ENCODE results near the gene BPIFB2.

DNA sequence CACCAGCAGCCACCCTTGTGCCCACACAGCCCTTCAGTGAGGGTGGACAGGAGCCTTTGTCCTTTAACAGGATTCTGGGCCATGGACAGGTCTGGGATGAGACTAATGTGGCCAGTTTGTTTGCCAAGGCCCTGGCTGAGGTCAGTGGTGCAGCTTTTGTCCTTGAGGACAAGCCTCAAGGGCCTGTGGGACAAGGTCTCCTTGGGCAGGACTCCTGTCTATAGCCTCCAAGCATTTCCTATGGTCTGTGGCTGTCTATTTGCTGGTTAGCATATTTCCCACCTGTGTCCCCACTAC is 47.3 kb upstream of the BPIFB2 start:
- TF ChIP-seq, protein P1, sequence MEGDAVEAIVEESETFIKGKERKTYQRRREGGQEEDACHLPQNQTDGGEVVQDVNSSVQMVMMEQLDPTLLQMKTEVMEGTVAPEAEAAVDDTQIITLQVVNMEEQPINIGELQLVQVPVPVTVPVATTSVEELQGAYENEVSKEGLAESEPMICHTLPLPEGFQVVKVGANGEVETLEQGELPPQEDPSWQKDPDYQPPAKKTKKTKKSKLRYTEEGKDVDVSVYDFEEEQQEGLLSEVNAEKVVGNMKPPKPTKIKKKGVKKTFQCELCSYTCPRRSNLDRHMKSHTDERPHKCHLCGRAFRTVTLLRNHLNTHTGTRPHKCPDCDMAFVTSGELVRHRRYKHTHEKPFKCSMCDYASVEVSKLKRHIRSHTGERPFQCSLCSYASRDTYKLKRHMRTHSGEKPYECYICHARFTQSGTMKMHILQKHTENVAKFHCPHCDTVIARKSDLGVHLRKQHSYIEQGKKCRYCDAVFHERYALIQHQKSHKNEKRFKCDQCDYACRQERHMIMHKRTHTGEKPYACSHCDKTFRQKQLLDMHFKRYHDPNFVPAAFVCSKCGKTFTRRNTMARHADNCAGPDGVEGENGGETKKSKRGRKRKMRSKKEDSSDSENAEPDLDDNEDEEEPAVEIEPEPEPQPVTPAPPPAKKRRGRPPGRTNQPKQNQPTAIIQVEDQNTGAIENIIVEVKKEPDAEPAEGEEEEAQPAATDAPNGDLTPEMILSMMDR (IDR thresholded peaks at IDR 0.05): no peak
- TF ChIP-seq POLR2A (IDR thresholded peaks at IDR 0.05): no peak

All from heart left ventricle (tissue), 13 donors.